Measurements from ENCODE around the gene KRT27.

DNA sequence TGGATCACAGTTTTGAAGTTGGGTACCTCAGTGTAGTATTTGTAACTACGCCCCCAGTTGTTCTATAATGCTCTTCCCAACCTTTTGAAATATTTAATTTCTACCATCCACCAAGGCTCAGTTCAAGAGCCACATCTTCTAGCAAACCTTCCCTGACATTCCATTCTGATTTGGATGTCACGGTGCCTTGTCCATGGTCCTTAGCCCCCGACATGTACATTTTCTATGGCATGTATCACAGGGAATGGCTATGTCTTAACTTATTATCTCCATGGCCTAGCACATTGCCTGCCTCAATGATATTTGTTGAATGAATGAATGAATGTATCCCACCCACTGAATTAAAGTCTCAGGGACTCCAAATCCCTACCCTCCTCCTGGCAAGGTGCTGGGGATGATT is 23.8 kb upstream of the KRT27 start:
- TF ChIP-seq, protein P1, sequence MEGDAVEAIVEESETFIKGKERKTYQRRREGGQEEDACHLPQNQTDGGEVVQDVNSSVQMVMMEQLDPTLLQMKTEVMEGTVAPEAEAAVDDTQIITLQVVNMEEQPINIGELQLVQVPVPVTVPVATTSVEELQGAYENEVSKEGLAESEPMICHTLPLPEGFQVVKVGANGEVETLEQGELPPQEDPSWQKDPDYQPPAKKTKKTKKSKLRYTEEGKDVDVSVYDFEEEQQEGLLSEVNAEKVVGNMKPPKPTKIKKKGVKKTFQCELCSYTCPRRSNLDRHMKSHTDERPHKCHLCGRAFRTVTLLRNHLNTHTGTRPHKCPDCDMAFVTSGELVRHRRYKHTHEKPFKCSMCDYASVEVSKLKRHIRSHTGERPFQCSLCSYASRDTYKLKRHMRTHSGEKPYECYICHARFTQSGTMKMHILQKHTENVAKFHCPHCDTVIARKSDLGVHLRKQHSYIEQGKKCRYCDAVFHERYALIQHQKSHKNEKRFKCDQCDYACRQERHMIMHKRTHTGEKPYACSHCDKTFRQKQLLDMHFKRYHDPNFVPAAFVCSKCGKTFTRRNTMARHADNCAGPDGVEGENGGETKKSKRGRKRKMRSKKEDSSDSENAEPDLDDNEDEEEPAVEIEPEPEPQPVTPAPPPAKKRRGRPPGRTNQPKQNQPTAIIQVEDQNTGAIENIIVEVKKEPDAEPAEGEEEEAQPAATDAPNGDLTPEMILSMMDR (IDR thresholded peaks at IDR 0.05): no peak
- TF ChIP-seq POLR2AphosphoS5 (IDR thresholded peaks at IDR 0.05): no peak

Data from esophagus muscularis mucosa (tissue), 3 donors.